Measurements from ENCODE around the gene RPL41.
A peak's percentile ranks its signal among the peaks of the same experiment; 100 is the strongest.

RPL41 gene

GRCh38 chr12:56137853-56138571 is 21.6 kb downstream of the RPL41 start:
- Histone ChIP-seq H3K4me3 (ENCODE audit: low read length) (no peak overlapping the region), H3K27me3 (ENCODE audit: control insufficient read depth, insufficient read depth, low read length) (no peaks in the 10 kb centered on the region), H3K9ac (ENCODE audit: low read length) (no peak overlapping the region), H3K4me1 (ENCODE audit: control insufficient read depth, insufficient read depth, low read length) (no peaks in the 10 kb centered on the region), H3K36me3 (ENCODE audit: control insufficient read depth, insufficient read depth, low read length) (peaks cover 56% of the 10 kb centered on the region), H3K27ac (ENCODE audit: low read depth, low read length) (no peak overlapping the region)

- no peaks in the 10 kb centered on the region for H3K27me3 ChIP-seq (ENCODE audit: control insufficient read depth, insufficient read depth, low read length)
- no peak overlapping the region for H3K27ac ChIP-seq (ENCODE audit: low read depth, low read length)
- H3K36me3 ChIP-seq (ENCODE audit: control insufficient read depth, insufficient read depth, low read length) = peaks cover 41% of the 10 kb centered on the region
- H3K4me1 ChIP-seq (ENCODE audit: control insufficient read depth, insufficient read depth, low read length) = no peaks in the 10 kb centered on the region
- no peak overlapping the region for H3K4me3 ChIP-seq (ENCODE audit: low read length)
- no peak overlapping the region for H3K9ac ChIP-seq (ENCODE audit: low read length)
Measured at GRCh38 chr12:56141946-56142784, 25.7 kb downstream of the RPL41 start.

GRCh38 chr12:56143217-56143616 is 26.8 kb downstream of the RPL41 start:
- peaks cover 31% of the 10 kb centered on the region for H3K36me3 ChIP-seq (ENCODE audit: control insufficient read depth, insufficient read depth, low read length)
- H3K27me3 ChIP-seq (ENCODE audit: control insufficient read depth, insufficient read depth, low read length) = no peaks in the 10 kb centered on the region
- H3K4me1 ChIP-seq (ENCODE audit: control insufficient read depth, insufficient read depth, low read length) = no peaks in the 10 kb centered on the region
- no peak overlapping the region for H3K9ac ChIP-seq (ENCODE audit: low read length)
- no peak overlapping the region for H3K4me3 ChIP-seq (ENCODE audit: low read length)
- H3K27ac ChIP-seq (ENCODE audit: low read depth, low read length) = no peak overlapping the region

- Histone ChIP-seq H3K36me3 (ENCODE audit: control insufficient read depth, insufficient read depth, low read length) (peaks cover 25% of the 10 kb centered on the region), H3K4me3 (ENCODE audit: low read length) (no peak overlapping the region), H3K27me3 (ENCODE audit: control insufficient read depth, insufficient read depth, low read length) (no peaks in the 10 kb centered on the region), H3K9ac (ENCODE audit: low read length) (no peak overlapping the region), H3K4me1 (ENCODE audit: control insufficient read depth, insufficient read depth, low read length) (no peaks in the 10 kb centered on the region), H3K27ac (ENCODE audit: low read depth, low read length) (no peak overlapping the region)
Measured at GRCh38 chr12:56143870-56144269, 27.4 kb downstream of the RPL41 start.

- no peak overlapping the region for H3K9ac ChIP-seq (ENCODE audit: low read length)
Measured at GRCh38 chr12:56145217-56145616, 28.8 kb downstream of the RPL41 start.

GRCh38 chr12:56146492-56147460 is 30.3 kb downstream of the RPL41 start:
- Histone ChIP-seq H3K27ac (ENCODE audit: low read depth, low read length) (no peak overlapping the region), H3K9ac (ENCODE audit: low read length) (no peak overlapping the region), H3K4me1 (ENCODE audit: control insufficient read depth, insufficient read depth, low read length) (peaks cover 2% of the 10 kb centered on the region), H3K27me3 (ENCODE audit: control insufficient read depth, insufficient read depth, low read length) (no peaks in the 10 kb centered on the region), H3K36me3 (ENCODE audit: control insufficient read depth, insufficient read depth, low read length) (peaks cover 16% of the 10 kb centered on the region), H3K4me3 (ENCODE audit: low read length) (no peak overlapping the region)

More at GRCh38 chr12:56145217-56145616, 28.8 kb downstream of the RPL41 start:
- Histone ChIP-seq H3K36me3 (ENCODE audit: control insufficient read depth, insufficient read depth, low read length) (peaks cover 23% of the 10 kb centered on the region), H3K27ac (ENCODE audit: low read depth, low read length) (no peak overlapping the region), H3K4me3 (ENCODE audit: low read length) (no peak overlapping the region), H3K4me1 (ENCODE audit: control insufficient read depth, insufficient read depth, low read length) (no peaks in the 10 kb centered on the region), H3K27me3 (ENCODE audit: control insufficient read depth, insufficient read depth, low read length) (no peaks in the 10 kb centered on the region)

- Histone ChIP-seq H3K9ac (ENCODE audit: low read length) (no peak overlapping the region), H3K4me3 (ENCODE audit: low read length) (no peak overlapping the region), H3K27me3 (ENCODE audit: control insufficient read depth, insufficient read depth, low read length) (no peaks in the 10 kb centered on the region), H3K36me3 (ENCODE audit: control insufficient read depth, insufficient read depth, low read length) (peaks cover 2% of the 10 kb centered on the region), H3K27ac (ENCODE audit: low read depth, low read length) (no peak overlapping the region), H3K4me1 (ENCODE audit: control insufficient read depth, insufficient read depth, low read length) (peaks cover 9% of the 10 kb centered on the region)
Measured at GRCh38 chr12:56150563-56150962, 34.1 kb downstream of the RPL41 start.

- H3K27me3 ChIP-seq (ENCODE audit: control insufficient read depth, insufficient read depth, low read length) = no peaks in the 10 kb centered on the region
- peak overlapping the region; percentile 79 for H3K9ac ChIP-seq (ENCODE audit: low read length)
- H3K27ac ChIP-seq (ENCODE audit: low read depth, low read length) = peak overlapping the region; percentile 83
- peak overlapping the region; percentile 60 for H3K4me3 ChIP-seq (ENCODE audit: low read length)
- peaks cover 9% of the 10 kb centered on the region for H3K4me1 ChIP-seq (ENCODE audit: control insufficient read depth, insufficient read depth, low read length)
- peaks cover 2% of the 10 kb centered on the region for H3K36me3 ChIP-seq (ENCODE audit: control insufficient read depth, insufficient read depth, low read length)
Measured at GRCh38 chr12:56151672-56152131, 35.3 kb downstream of the RPL41 start.

GRCh38 chr12:56152132-56152755 is 35.8 kb downstream of the RPL41 start, which contains the start of gene MYL6B:
TSS of gene MYL6B (plus strand) at chr12:56152587. CDS start at chr12:56153919, 1,332 bp downstream.
- Histone ChIP-seq H3K4me3 (ENCODE audit: low read length) (peak within 1 kb of the TSS; percentile 60), H3K36me3 (ENCODE audit: control insufficient read depth, insufficient read depth, low read length) (peaks cover 2% of the 10 kb centered on the region), H3K27ac (ENCODE audit: low read depth, low read length) (peak within 1 kb of the TSS; percentile 83), H3K9ac (ENCODE audit: low read length) (peak within 1 kb of the TSS; percentile 79), H3K4me1 (ENCODE audit: control insufficient read depth, insufficient read depth, low read length) (peaks cover 9% of the 10 kb centered on the region), H3K27me3 (ENCODE audit: control insufficient read depth, insufficient read depth, low read length) (no peaks in the 10 kb centered on the region)

GRCh38 chr12:56152756-56153677 is 36.6 kb downstream of the RPL41 start:
- H3K4me3 ChIP-seq (ENCODE audit: low read length) = peak overlapping the region; percentile 60
- H3K36me3 ChIP-seq (ENCODE audit: control insufficient read depth, insufficient read depth, low read length) = peaks cover 2% of the 10 kb centered on the region
- peak overlapping the region; percentile 83 for H3K27ac ChIP-seq (ENCODE audit: low read depth, low read length)
- H3K9ac ChIP-seq (ENCODE audit: low read length) = no peak overlapping the region
- H3K27me3 ChIP-seq (ENCODE audit: control insufficient read depth, insufficient read depth, low read length) = no peaks in the 10 kb centered on the region
- H3K4me1 ChIP-seq (ENCODE audit: control insufficient read depth, insufficient read depth, low read length) = peaks cover 9% of the 10 kb centered on the region

GRCh38 chr12:56153678-56154065 is 37.2 kb downstream of the RPL41 start:
- Histone ChIP-seq H3K4me3 (ENCODE audit: low read length) (no peak overlapping the region), H3K36me3 (ENCODE audit: control insufficient read depth, insufficient read depth, low read length) (peaks cover 4% of the 10 kb centered on the region), H3K27me3 (ENCODE audit: control insufficient read depth, insufficient read depth, low read length) (no peaks in the 10 kb centered on the region), H3K9ac (ENCODE audit: low read length) (no peak overlapping the region), H3K27ac (ENCODE audit: low read depth, low read length) (no peak overlapping the region), H3K4me1 (ENCODE audit: control insufficient read depth, insufficient read depth, low read length) (peaks cover 9% of the 10 kb centered on the region)
